GM10266 (cell line): ENCODE measurements around the gene SDSL.

Experiments used
- DNase-seq: peaks from one replicate; pipeline ENCODE4 v3.0.0; 2012; ENCODE audit errors: extremely low spot score
- TF ChIP-seq, protein P1 (sequence below): IDR thresholded peaks from 2 replicates; pipeline ENCODE4 v1.5.1; 2012; ENCODE audit warnings: mild to moderate bottlenecking, low read depth; ENCODE audit not compliant: control insufficient read depth, insufficient read depth; ENCODE audit errors: missing control alignments

Gene SDSL

DNA sequence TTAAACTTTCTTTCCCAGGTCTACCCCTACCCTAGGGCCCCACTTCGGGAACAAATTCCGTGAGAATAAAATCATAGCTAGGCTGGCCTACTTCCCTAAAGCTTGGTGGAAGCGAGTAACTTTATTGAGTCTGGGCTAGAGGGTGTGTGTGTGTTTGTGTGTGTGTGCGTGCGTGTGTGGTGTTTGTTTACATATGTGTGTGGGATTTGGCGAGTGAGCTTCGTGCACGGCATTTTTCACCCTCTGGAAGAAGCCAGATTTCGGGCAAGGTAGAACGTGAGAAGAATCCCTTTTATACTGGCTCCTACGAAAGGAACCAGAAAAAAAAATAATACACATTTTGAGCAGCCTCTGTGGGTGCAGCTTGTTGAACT lies 57.0 kb downstream of the SDSL start:
- DNase-seq, result no peak
- TF ChIP-seq, protein P1, sequence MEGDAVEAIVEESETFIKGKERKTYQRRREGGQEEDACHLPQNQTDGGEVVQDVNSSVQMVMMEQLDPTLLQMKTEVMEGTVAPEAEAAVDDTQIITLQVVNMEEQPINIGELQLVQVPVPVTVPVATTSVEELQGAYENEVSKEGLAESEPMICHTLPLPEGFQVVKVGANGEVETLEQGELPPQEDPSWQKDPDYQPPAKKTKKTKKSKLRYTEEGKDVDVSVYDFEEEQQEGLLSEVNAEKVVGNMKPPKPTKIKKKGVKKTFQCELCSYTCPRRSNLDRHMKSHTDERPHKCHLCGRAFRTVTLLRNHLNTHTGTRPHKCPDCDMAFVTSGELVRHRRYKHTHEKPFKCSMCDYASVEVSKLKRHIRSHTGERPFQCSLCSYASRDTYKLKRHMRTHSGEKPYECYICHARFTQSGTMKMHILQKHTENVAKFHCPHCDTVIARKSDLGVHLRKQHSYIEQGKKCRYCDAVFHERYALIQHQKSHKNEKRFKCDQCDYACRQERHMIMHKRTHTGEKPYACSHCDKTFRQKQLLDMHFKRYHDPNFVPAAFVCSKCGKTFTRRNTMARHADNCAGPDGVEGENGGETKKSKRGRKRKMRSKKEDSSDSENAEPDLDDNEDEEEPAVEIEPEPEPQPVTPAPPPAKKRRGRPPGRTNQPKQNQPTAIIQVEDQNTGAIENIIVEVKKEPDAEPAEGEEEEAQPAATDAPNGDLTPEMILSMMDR, result no peak

DNA sequence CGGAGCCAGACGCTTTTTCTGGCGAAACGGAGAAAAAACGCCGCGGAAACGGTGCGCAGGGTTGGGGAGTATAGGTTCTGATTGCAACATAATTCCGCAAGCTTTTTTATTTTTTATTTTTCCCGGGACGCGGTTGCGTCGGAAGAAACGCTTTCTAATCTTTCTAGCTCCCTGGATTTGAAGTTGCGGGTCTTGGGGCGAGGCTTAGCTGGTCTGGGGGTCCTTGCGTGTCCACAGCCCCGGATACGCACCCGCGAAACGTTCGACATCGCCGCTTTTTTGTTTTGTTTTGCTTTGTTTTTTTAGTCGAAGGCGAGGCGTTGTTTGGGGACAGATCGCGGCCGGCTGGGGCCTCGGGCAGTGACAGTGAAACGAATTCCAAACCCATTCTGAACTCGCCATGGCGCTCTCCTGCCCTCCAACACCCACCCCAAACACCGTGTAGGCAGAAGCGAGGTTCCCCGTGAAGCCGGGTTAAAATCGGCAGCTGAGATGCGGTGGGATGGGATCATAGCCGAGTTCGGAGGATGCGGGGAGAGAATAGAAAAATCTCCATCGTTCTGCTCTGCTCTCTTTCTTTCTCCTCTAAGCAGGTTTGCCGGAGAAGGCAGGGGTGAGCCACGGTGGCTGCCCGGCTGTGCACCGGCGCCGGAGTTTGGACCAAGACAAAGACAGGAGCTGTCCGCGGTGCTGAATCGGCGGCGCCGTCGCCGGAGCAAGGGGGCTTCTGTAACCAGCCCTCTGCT lies 57.6 kb downstream of the SDSL start:
- TF ChIP-seq, protein P1, result no peak
- DNase-seq, result peak; percentile 53

DNA sequence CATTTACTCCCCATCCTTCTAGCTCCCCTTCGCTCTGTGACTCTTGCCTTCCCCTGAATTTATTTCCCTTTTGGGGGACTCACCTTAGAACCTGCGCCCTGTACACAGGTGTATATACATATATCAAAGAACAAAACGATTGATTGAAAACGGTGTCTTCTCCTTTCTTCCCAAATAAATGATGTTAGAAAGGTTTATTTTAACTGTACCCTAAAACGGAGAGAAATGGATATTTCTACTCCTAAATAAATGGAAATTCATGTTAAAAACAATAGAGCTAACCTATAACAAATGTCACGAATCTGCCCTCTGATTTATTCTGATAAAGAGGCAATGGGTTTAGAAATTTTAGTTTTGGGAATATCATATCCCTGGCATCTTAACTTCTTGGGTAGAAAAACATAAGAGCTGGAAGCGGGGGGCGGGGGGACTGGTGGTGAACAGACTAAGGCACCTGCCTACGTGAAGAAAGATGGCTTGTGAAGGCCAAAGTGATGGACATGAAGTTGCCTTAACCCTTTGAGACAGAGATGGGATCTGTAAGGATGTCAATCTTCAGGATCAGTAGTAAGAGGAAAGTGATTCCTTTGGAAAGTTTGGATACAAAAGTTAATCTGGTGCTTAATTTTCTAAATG lies 58.3 kb downstream of the SDSL start:
- no peak for DNase-seq
- TF ChIP-seq, protein P1, result no peak

DNA sequence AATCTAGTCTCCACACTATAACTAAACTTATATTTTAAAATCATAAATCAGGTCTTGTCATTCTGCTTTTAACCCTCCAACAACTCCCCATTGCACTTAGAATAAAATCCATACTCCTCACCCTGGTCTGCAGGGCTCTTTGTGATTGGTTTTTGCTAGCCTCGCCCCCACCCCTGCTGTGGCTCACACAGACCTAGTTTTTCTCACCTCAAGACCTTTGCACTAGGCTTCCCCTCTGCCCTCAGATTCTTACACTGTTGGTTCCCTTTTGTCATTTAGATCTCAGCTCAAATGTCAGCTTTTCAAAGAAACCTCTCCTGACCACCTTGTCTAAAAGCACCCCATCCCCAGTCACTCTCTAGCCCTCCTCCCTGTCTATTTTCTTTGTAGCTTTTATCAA lies 60.2 kb downstream of the SDSL start:
- TF ChIP-seq, protein P1, result no peak
- no peak for DNase-seq

DNA sequence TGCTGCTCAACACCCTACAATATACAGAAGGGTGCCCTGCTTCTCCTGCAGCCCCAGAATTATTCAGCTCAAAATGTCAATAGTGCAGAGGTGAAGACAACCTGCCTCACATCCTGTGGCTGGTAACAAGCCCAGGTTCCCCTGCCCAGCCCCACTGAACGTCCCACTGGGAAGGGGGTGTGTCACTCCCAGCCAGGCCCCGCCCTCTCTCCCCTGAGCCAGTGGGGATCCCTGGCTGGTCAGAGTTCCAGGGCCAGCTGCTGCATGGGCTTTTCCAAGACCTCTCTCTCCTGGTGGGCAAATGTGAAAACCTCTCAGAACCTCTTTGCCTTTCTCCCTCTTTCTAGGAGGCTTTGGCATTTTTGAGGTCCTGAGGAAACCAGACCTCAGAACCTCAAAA lies 63.1 kb downstream of the SDSL start:
- TF ChIP-seq, protein P1, result no peak

DNA sequence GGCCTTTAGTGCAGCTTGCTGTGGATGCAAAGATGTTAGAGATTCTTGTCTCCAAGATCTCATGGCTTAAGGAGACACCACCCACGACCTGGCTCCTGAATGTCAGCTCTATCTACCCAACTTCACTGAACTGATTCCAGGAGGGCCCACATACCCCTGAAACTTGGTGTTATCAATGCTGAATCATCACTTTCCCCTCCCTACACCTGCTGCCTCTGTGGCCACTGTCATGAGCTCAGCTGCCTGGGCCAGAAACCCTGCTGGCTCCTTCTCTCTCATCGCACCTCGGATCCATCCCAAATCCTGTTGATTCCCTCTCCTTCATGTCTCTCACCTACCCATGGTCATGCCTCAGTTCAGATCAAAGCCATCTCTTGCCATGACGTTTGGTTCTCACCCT lies 64.5 kb downstream of the SDSL start:
- no peak for DNase-seq
- TF ChIP-seq, protein P1, result no peak

More for the DNA sequence above, 63.1 kb downstream of the SDSL start:
- no peak for DNase-seq
